Endothelial cell of umbilical vein (primary cell): ENCODE data around the gene ZNF618. TPM values are rescaled to one million over a fixed set of nuclear protein-coding genes. Genes with fewer than 3 reads are reported as not detected.

Experiments used
- BruUV-seq: library from RNA; stranded (reverse); fragments of 400-500 nt; replicated peaks from 2 replicates; lab custom pipeline; 2021; lab: Mats Ljungman, UMichigan
- CTCF ChIA-PET: fragments of 300-600, 350-600 bp; sonication (Branson Sonifier 250); formaldehyde crosslinking; loops from one replicate; lab custom pipeline; 2021; ENCODE audit warnings: antibody characterized with exemption, inconsistent platforms; lab: Charles Lee
- POLR2A ChIA-PET: fragments of 300-600, 350-600 bp; sonication (Branson Sonifier 250); formaldehyde crosslinking; loops from one replicate; lab custom pipeline; 2021; ENCODE audit warnings: antibody characterized with exemption, inconsistent platforms; lab: Charles Lee
- DNase-seq: peaks from one replicate; pipeline ENCODE4 v3.0.0-alpha.2; 2011; ENCODE audit warnings: low read depth, low spot score
- FAIRE-seq: peaks from 2 replicates; lab custom pipeline; 2011; peaks lifted over from hg19 to GRCh38; lab: Jason Lieb, UNC
- H2AFZ ChIP-seq: 2 replicates; pipeline ENCODE4 v1.6.0; 2012; ENCODE audit warnings: low read depth, low read length, control low read depth, inconsistent platforms
- H3K27ac ChIP-seq: 2 replicates; pipeline ENCODE4 v1.5.1; 2011; ENCODE audit warnings: low read depth, mild to moderate bottlenecking, control low read depth, low read length, moderate library complexity; ENCODE audit not compliant: insufficient read depth
- H3K27me3 ChIP-seq, 2 experiments: 2 replicates each; pipeline versions ENCODE4 v1.6.0 to v1.6.1; 2011; ENCODE audit warnings: low read length in 2 of 2, mixed read lengths in 1 of 2; ENCODE audit not compliant: control insufficient read depth in 2 of 2, insufficient read depth in 2 of 2
- H3K36me3 ChIP-seq, 2 experiments: 2 replicates in 1 of 2; 3 replicates in 1 of 2; pipeline ENCODE4 v1.5.1; 2011; ENCODE audit warnings: low read length in 2 of 2, mild to moderate bottlenecking in 1 of 2, moderate library complexity in 1 of 2; ENCODE audit not compliant: control insufficient read depth in 2 of 2, insufficient read depth in 2 of 2; ENCODE audit errors: extremely low read depth in 1 of 2
- H3K4me1 ChIP-seq: 3 replicates; pipeline ENCODE4 v1.5.1; 2011; ENCODE audit warnings: mild to moderate bottlenecking, low read length; ENCODE audit not compliant: control insufficient read depth, insufficient read depth; ENCODE audit errors: extremely low read depth
- H3K4me2 ChIP-seq: 2 replicates; pipeline ENCODE4 v1.6.1; 2011; ENCODE audit warnings: low read length, control low read depth, mixed read lengths; ENCODE audit not compliant: insufficient read depth
- H3K4me3 ChIP-seq, 3 experiments: fragments of 200-600 bp in 1 of 3; sonication (generic), shearing (Covaris generic) in 1 of 3; replicated peaks in 1 of 3; 2 replicates each; pipeline ENCODE4 v1.5.1; 2011 to 2016; ENCODE audit warnings: control low read depth in 3 of 3, low read length in 3 of 3, mild to moderate bottlenecking in 2 of 3, inconsistent platforms in 1 of 3, low read depth in 1 of 3, moderate library complexity in 1 of 3; ENCODE audit not compliant: insufficient read depth in 1 of 3
- H3K79me2 ChIP-seq: 2 replicates; pipeline ENCODE4 v1.6.0; 2012; ENCODE audit warnings: low read length, inconsistent platforms; ENCODE audit not compliant: control insufficient read depth, insufficient read depth
- H3K9ac ChIP-seq: replicated peaks from 2 replicates; pipeline ENCODE3; 2011; ENCODE audit warnings: low read length, control low read depth; ENCODE audit not compliant: insufficient read depth; ENCODE audit errors: extremely low read depth
- H3K9me1 ChIP-seq: replicated peaks from 3 replicates; pipeline ENCODE4 v1.6.0; 2011; ENCODE audit warnings: mild to moderate bottlenecking, low read length; ENCODE audit not compliant: control insufficient read depth, insufficient read depth; ENCODE audit errors: extremely low read depth
- H3K9me3 ChIP-seq: replicated peaks from 2 replicates; pipeline ENCODE4 v1.5.1; 2012; ENCODE audit warnings: low read length, inconsistent platforms; ENCODE audit not compliant: control insufficient read depth, insufficient read depth
- H4K20me1 ChIP-seq: replicated peaks from 2 replicates; pipeline ENCODE3; 2011; ENCODE audit warnings: mild to moderate bottlenecking, low read length; ENCODE audit not compliant: control insufficient read depth, insufficient read depth; ENCODE audit errors: extremely low read depth
- CTCF ChIP-seq, 2 donors: IDR thresholded peaks; 1 replicate in 1 of 2; 2 replicates in 1 of 2; pipeline ENCODE4 v1.5.1; 2011; ENCODE audit warnings: low read length in 2 of 2, mild to moderate bottlenecking in 2 of 2, moderate library complexity in 2 of 2, control low read depth in 1 of 2, inconsistent platforms in 1 of 2, low read depth in 1 of 2; ENCODE audit not compliant: insufficient read depth in 1 of 2; ENCODE audit errors: extremely low read depth in 1 of 2
- EZH2 ChIP-seq: IDR thresholded peaks from 2 replicates; pipeline ENCODE4 v1.6.1; 2012; ENCODE audit warnings: borderline replicate concordance, low read depth, mild to moderate bottlenecking, moderate library complexity, low read length, inconsistent platforms; ENCODE audit not compliant: severe bottlenecking
- FOS ChIP-seq: IDR thresholded peaks from 2 replicates; pipeline ENCODE4 v1.6.1; 2011; ENCODE audit warnings: mild to moderate bottlenecking, low read length, moderate library complexity, borderline replicate concordance; ENCODE audit not compliant: insufficient read depth
- GATA2 ChIP-seq: IDR thresholded peaks from 2 replicates; pipeline ENCODE4 v1.7.0; 2011; ENCODE audit warnings: low read depth, mild to moderate bottlenecking, moderate library complexity, mixed read lengths, low read length; ENCODE audit not compliant: insufficient read length, insufficient read depth
- JUN ChIP-seq: IDR thresholded peaks from 2 replicates; pipeline ENCODE4 v1.6.1; 2011; ENCODE audit warnings: borderline replicate concordance, low read depth; ENCODE audit not compliant: insufficient read length, insufficient read depth
- MYC ChIP-seq: IDR thresholded peaks from one replicate; pipeline ENCODE4 v1.6.1; 2011; ENCODE audit warnings: mild to moderate bottlenecking, low read depth, low read length
- POLR2A ChIP-seq: IDR thresholded peaks from 2 replicates; pipeline ENCODE4 v1.6.1; 2012; ENCODE audit warnings: low read depth, mild to moderate bottlenecking, control low read depth, low read length
- POLR2AphosphoS5 ChIP-seq: IDR thresholded peaks from 2 replicates; pipeline ENCODE4 v1.6.1; 2012; ENCODE audit warnings: low read depth, mild to moderate bottlenecking, control low read depth, low read length, moderate library complexity; ENCODE audit not compliant: insufficient read depth
- dilution Hi-C: fragments of 300-500 bp; cut with MboI; formaldehyde crosslinking; loops from one replicate; pipeline ENCODE4 v1.15.0; 2019; ENCODE audit warnings: low sequenced_read_pairs; ENCODE audit not compliant: extremely low pct_ligation_motif_present
- intact Hi-C: fragments of 100-400 bp; cut with micrococcal nuclease; formaldehyde crosslinking; loops from one replicate; pipeline ENCODE4 v1.10.0; 2022
- polyA plus RNA-seq, 4 experiments: library from polyadenylated mRNA; depleted of rRNA in 3 of 4; stranded (reverse) in 3 of 4; unstranded in 1 of 4; fragments of >200 nt; gene quantifications; 2 replicates each; pipeline versions ENCODE4 v1.2.1 to v1.2.3, GENCODE V29; 2011 to 2012; ENCODE audit warnings: missing spikeins in 1 of 4
- total RNA-seq: library from RNA; stranded (reverse); gene quantifications from 2 replicates; pipeline ENCODE4 v1.2.3, GENCODE V29; 2021
- TF ChIP-seq, protein P1 (sequence below): IDR thresholded peaks from 2 replicates; pipeline ENCODE4 v1.6.1; 2011; ENCODE audit not compliant: insufficient read depth, insufficient read length

Gene ZNF618
- total and polyA plus RNA-seq, 2 donors (not counting 3 experiments of a cell fraction or from before 2014, with no cell fraction given) = 22.6 to 80.3 TPM

DNA sequence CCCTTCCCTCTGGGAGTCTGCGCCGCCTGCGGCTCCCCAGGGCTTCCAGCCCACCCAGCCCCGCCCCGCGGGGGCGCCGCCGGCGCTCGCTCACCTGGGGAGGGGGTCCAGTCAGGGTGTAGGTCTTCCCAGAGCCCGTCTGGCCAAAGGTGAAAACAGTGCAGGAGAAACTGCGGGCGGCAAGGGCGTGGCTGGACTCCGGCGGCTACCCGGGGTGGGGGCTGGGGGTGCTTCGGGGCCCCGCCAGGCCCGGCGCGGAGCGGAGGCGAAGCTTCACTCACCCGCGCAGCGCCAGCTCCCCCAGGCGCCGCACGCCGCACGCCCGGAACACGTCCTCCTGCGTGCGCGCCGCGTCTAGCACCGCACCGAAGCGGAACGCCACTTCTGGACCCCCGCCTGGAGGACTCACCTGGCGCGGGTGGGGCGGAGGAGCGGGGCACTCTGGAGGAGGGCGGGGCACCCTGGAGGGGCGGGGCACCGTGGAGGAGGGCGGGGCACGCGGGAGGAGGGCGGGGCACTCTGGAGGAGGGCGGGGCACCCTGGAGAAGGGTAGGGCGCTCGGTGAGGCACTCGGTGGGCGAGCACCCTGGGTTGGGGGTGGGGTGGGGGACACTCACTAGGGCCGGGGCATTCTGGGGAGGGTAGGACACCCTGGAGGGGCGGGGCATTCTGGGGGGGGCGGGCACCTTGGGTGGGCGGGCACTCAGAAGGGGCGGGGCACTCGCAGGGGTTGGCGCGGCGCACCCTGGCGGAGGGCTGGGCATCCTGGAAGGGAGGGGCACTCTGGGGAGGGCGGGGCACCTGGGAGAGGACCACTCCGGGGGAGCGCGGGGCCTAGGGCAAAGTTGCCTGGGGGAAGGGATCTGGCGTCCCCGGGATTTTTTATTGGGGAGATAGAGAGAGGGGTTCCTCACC is 222.2 kb downstream of the ZNF618 start:
- dilution Hi-C loops = loop anchor here (25.0 kb wide), 1 partner anchor 189 kb away; no protein-coding TSS in a partner anchor
- CTCF ChIA-PET = interaction anchor here (1.6 to 4.5 kb wide), 6 partner anchors 10 to 193 kb away, joined by 6 to 41 read pairs (median 18); no protein-coding TSS in a partner anchor
- TF ChIP-seq POLR2AphosphoS5 (no peak), GATA2 (no peak), EZH2 (no peak), FOS (no peak), MYC (no peak), CTCF (IDR thresholded peaks at IDR 0.05; ENCODE audit: extremely low read depth in 1 of 2, insufficient read depth in 1 of 2, low read depth in 1 of 2, low read length in 2 of 2) (no peak), JUN (no peak), POLR2A (no peak)
- TF ChIP-seq, protein P1, sequence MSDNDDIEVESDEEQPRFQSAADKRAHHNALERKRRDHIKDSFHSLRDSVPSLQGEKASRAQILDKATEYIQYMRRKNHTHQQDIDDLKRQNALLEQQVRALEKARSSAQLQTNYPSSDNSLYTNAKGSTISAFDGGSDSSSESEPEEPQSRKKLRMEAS = no peak

More for the DNA sequence above, 222.2 kb downstream of the ZNF618 start:
- H2AFZ ChIP-seq = peak overlapping the region; percentile 60
- peaks cover 3% of the 10 kb centered on the region for H3K9me3 ChIP-seq
- no peaks in the 10 kb centered on the region for H3K9me1 ChIP-seq
- no peaks in the 10 kb centered on the region for H3K27me3 ChIP-seq
- DNase-seq = no peak
- H3K4me1 ChIP-seq = peaks cover 10% of the 10 kb centered on the region
- no peak overlapping the region for H3K27ac ChIP-seq
- H3K79me2 ChIP-seq = no peaks in the 10 kb centered on the region
- H4K20me1 ChIP-seq = no peaks in the 10 kb centered on the region
- H3K9ac ChIP-seq = no peak overlapping the region
- FAIRE-seq = no peak
- POLR2A ChIA-PET = no interaction called here
- H3K4me3 ChIP-seq = peak overlapping the region in 2 of 3 experiments; percentile 10 to 31
- H3K4me2 ChIP-seq = peak overlapping the region; percentile 38
- intact Hi-C loops = no loop called here
- no TSS peak for BruUV-seq
- H3K36me3 ChIP-seq = no peaks in the 10 kb centered on the region
